GM18867 (cell line): ENCODE data around the gene PLPP4.
A peak's percentile ranks its signal among the peaks of the same experiment; 100 is the strongest.

Experiments used
- ATAC-seq: cut with Tn5 transposase; IDR thresholded peaks from one replicate; pipeline ENCODE4 v1.9.1; 2021; ENCODE audit warnings: mild to moderate bottlenecking, moderate library complexity; ENCODE audit not compliant: unreplicated experiment

Gene PLPP4

GRCh38 chr10:120572307-120572706 is 115.3 kb downstream of the PLPP4 start:
- ATAC-seq, result no peak

DNA sequence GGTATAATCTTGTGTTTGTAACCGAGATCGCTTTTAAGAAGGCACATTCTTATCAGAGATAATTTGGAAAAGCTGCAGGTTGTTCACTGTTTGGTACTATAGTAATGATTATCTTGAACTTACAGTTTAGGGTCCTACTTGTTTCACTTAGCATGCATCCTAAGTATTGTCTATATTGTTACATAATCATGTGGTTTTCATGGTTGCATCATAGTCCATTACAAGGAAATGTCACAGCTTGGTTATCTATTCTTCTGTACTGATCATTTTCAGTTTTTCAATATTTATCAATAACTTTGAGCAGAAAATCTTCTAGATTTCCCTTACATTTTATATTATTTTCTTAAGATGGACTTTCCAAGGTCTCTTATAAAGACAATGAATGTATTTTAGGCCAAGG is 116.3 kb downstream of the PLPP4 start:
- no peak for ATAC-seq

DNA sequence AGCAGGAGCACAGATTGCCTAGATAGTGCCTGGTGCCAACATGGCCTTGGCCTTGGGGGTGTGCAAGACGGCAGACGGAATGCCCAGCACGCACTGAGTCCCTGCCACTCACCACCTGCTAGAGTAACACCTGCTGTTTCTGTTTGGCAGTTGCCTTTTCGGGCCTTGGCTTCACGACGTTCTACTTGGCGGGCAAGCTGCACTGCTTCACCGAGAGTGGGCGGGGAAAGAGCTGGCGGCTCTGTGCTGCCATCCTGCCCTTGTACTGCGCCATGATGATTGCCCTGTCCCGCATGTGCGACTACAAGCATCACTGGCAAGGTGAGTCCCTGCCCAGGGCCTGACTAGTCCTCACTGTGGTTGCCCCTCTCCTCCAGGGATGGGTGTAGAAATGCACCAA is 118.0 kb downstream of the PLPP4 start:
- ATAC-seq, result no peak

GRCh38 chr10:120575411-120575810 is 118.4 kb downstream of the PLPP4 start:
- ATAC-seq, result no peak

GRCh38 chr10:120578134-120578533 is 121.1 kb downstream of the PLPP4 start:
- no peak for ATAC-seq

- ATAC-seq, result no peak
These were observed 121.9 kb downstream of the PLPP4 start for GRCh38 chr10:120578890-120579289.

DNA sequence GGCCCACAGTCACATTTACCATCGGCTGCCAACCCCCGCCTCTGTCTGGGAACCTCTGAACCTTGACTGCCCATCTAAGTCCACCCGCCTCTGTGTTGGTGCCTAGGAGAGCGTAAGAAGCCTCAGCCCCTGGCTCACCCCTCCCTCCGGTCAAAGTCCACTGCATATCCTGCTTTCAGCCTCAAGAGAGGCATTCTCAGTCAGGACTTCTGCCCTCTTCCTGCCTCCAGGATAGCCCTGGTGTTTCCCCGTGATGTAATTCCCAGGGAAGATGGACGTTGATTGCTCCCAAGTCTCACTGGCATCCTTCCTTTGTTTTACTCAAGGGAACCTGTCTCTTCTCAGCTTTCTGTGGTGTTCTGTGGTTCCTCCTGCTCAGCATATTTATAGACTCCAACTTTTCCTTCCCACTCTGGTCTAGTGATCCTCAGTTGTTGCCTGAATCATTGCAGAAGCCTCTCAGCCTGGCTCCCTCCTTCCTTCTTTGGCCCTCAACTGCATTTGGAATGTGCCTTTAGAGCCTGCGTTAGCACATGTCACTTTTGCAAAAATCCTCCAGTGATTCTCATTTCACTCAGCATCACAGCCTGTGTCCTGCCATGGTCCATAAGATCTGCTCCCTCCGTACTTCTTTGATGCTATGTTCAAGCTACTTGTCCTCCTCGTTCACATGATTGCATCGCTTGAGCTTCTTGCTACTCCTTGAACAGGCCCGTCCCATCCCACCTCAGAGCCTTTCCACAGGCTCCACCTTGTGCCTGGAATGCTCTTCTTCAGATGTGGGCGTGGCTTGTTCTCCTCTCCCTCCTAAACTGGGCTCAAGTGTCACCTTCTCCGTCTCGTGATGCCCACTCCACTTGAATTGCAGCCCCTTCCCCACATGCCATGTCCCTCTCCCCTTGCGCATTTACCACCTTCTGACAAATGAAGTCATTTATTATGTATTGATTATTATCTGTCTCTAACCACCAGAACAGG is 124.2 kb downstream of the PLPP4 start:
- ATAC-seq, result no peak

DNA sequence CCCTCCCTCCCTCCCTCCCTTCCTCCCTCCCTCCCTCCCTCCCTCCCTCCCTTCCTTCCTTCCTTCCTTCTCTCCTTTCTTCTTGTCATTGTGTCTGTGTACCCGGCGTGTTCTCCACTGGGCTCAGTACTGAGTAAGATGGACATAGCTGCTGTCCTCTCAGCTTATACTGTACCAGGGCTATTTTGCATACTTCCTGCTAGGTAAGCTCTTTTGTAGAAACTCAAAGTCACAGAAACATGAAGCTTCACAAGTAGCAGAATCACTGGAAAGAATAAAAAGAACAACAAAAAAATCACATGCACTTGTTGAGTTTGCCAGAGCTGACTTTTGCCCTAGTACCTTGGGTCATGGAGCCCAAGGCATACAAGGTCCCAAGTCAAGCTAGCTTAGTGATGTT is 125.7 kb downstream of the PLPP4 start:
- no peak for ATAC-seq

DNA sequence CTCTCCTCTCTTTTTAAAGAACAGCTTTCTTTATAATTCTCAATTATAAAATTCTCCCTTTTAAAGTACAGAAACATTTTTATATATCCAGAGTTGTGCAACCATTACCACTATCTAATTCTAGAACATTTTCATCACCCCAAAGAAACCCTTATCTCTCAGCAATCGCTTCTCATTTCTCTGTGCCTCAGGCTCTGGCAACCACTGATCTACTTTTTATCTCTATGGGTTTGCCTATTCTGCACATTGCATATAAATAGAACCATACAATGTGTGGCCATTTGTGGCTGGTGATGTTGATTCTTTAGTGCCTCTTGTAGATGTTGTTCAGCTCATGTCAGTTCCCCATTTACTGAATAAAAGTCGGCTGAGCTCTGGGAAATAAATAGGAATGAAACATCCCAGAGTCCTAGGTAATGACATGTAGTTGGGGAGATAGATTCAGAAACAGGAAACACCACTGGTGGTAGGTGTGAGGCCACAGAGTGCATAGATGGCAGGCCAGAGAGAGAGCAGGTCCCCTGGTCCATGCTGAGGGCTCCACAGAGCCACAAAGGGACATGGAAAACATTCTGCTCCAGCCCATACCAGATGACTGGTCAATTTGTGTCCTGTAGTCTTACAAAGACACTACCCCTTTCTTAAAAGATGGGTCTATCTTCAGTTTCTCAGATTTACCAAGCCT is 126.5 kb downstream of the PLPP4 start:
- no peak for ATAC-seq

GRCh38 chr10:120584786-120585185 is 127.8 kb downstream of the PLPP4 start:
- ATAC-seq, result no peak

- ATAC-seq, result no peak
These were observed 129.4 kb downstream of the PLPP4 start for GRCh38 chr10:120586471-120586872.

DNA sequence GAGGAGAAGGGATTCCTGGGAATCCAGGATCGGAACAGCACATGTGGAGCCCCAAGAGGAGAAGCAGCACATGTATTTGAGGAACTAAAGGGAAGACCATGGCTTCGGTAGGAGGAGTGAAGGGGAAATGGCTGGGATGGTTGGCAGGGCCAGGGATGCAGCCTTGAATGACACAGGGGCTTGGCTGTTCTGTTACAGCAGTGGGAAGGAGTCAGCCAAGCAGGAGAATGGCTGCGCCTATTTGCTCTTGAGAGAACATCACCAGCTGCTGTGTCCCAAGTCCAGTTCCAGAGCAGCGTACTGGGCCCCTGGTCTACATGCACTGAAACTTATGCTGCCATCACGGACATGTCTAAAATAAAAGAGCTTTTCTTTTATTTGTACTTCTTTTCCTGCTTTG is 130.0 kb downstream of the PLPP4 start:
- ATAC-seq, result no peak

- no peak for ATAC-seq
These were observed 131.3 kb downstream of the PLPP4 start for GRCh38 chr10:120588311-120588710.

- peak; percentile 61 for ATAC-seq
These were observed 136.7 kb downstream of the PLPP4 start for GRCh38 chr10:120593693-120594092.

DNA sequence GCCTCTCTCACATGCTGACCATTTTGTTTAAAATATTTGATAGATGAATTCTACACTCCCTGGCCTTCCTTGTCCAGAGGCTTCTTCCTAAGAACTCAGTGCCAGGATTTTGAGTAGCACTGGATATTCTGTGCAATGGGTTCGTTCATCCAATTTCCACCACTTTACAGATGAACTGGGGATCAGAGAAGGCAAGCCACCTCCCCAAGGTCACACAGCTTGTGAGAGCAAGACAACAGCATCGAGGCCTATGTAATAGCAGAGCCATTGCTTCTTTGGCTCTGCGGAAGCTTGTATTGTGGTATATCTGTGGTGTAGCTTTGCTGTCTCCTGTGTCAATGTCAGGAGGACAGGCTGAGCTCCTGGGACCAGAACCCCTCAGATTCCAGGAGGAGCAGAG is 140.9 kb downstream of the PLPP4 start:
- ATAC-seq, result no peak

- ATAC-seq, result peak; percentile 35
These were observed 141.4 kb downstream of the PLPP4 start for GRCh38 chr10:120598386-120598785.

GRCh38 chr10:120599200-120599724 is 142.2 kb downstream of the PLPP4 start:
- ATAC-seq, result no peak

- peak; percentile 48 for ATAC-seq
These were observed 144.0 kb downstream of the PLPP4 start for GRCh38 chr10:120600871-120601649.

DNA sequence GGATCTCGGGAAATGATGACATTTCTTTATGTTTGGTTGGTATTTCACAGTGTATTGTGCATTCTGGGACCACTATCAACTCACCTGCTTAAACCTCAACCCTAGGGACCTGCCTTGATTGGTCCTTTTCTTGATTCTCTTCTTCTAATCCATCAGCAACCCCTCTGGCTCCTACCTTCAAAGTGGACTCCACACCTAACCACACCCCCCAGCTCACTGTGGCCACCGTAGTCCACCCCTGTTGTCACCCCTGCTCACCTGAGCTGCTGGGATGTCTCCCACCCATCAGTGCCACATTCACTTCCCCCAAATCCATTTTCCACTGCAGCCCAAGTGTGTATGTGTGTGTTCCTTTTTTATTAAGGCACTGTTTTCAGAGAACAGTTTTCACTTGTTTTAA is 145.0 kb downstream of the PLPP4 start:
- no peak for ATAC-seq

DNA sequence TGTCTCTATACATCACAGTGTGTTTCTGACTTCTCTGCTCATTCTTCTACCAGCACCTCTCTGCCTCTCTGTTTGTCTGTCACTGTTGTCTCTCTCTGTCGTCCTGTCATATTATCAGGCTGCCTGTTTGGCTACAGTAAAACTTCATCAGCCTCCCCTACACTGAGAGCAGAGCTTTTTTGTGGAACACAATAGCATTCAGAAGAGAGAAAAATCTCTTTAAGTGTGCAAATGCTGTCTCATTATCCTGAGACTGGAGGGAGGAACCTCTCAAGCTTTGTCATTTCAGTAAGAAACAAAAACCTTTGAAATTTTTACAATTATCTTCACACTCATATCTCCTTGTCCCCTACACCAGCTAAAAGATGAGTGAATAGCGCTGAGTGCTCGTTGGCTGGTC is 148.4 kb downstream of the PLPP4 start:
- ATAC-seq, result no peak
